PC-3 (cell line): Measurements from ENCODE around the gene GALNT2.

Experiments used
- EZH2 ChIP-seq: fragments of 300-600 bp; sonication (generic); IDR thresholded peaks from one replicate; pipeline ENCODE4 v1.6.1; 2017; ENCODE audit warnings: antibody characterized with exemption, mild to moderate bottlenecking, low read length; ENCODE audit not compliant: unreplicated experiment
- EZH2phosphoT487 ChIP-seq: fragments of 300-600 bp; sonication (generic); IDR thresholded peaks from 2 replicates; pipeline ENCODE4 v1.6.1; 2018; ENCODE audit warnings: mild to moderate bottlenecking, antibody characterized with exemption, low read length, borderline replicate concordance
- TF ChIP-seq, protein P1 (sequence below): fragments of 300-600 bp; sonication (generic); conservative IDR thresholded peaks from 2 replicates; pipeline ENCODE4 v1.5.1; 2017; ENCODE audit warnings: antibody characterized with exemption, low read depth, mild to moderate bottlenecking, low read length

DNA sequence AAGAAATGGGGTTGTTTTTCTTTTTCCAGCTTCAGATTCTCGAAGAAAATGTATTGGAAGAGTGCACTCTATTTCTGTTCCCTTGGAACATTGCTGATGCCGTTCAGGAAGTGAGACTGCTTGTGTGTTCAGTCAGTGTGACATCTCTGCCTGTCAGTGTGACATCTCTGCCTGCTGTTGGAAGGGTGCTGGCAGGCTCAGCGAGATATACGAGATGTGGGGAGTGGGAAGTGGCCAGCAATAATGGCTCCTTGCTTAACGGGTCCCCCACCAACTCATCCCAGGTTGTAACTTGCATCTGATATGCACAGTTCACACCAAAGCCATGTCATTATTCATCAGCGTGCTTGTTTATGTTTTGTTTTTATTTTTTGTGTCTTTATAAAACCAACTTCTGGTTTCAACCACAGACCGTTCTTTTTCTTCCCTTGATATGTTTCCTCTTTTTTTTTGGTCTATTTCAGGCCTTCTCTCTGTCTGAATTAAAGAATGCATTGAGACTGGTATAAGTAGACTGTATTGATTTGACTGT lies 145.4 kb downstream of the GALNT2 start:
- TF ChIP-seq, protein P1, sequence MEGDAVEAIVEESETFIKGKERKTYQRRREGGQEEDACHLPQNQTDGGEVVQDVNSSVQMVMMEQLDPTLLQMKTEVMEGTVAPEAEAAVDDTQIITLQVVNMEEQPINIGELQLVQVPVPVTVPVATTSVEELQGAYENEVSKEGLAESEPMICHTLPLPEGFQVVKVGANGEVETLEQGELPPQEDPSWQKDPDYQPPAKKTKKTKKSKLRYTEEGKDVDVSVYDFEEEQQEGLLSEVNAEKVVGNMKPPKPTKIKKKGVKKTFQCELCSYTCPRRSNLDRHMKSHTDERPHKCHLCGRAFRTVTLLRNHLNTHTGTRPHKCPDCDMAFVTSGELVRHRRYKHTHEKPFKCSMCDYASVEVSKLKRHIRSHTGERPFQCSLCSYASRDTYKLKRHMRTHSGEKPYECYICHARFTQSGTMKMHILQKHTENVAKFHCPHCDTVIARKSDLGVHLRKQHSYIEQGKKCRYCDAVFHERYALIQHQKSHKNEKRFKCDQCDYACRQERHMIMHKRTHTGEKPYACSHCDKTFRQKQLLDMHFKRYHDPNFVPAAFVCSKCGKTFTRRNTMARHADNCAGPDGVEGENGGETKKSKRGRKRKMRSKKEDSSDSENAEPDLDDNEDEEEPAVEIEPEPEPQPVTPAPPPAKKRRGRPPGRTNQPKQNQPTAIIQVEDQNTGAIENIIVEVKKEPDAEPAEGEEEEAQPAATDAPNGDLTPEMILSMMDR, result no peak
- TF ChIP-seq EZH2phosphoT487, result no peak
- no peak for TF ChIP-seq EZH2
